HCT116 (cell line): ENCODE measurements around the gene CNTN5. TPM values are rescaled to one million over a fixed set of nuclear protein-coding genes. Genes with fewer than 3 reads are reported as not detected.

Experiments
- ATAC-seq: fragments of 200-7000 bp; cut with Tn5 transposase; 2 replicates; pipeline ENCODE4 v1.9.1; 2020; ENCODE audit warnings: mild to moderate bottlenecking, moderate library complexity
- BruUV-seq: library from RNA; stranded (reverse); fragments of 400-500 nt; replicated peaks from 2 replicates; lab custom pipeline; 2021; lab: Mats Ljungman, UMichigan
- CTCF ChIA-PET: fragments of 300-600 bp; sonication (Branson Sonifier 250); formaldehyde crosslinking; loops from one replicate; lab custom pipeline; 2021; ENCODE audit warnings: antibody characterized with exemption; lab: Charles Lee
- POLR2A ChIA-PET: fragments of 300-600, 350-600 bp; sonication (Branson Sonifier 250); formaldehyde crosslinking; loops from one replicate; lab custom pipeline; 2021; ENCODE audit warnings: antibody characterized with exemption; lab: Charles Lee
- RAD21 ChIA-PET, 2 experiments: fragments of 300-600 bp; sonication (Branson Sonifier 250); formaldehyde crosslinking; loops; one replicate each; lab custom pipeline; 2023; ENCODE audit warnings: low total read pairs in 2 of 2; ENCODE audit not compliant: uncharacterized antibody in 2 of 2, unreplicated experiment in 2 of 2, low non-redundant PET in 1 of 2; lab: Charles Lee
- DNase-seq: peaks from one replicate; pipeline ENCODE4 v3.0.0-alpha.2; 2010; ENCODE audit warnings: low read depth, low spot score
- H2AFZ ChIP-seq: fragments of 200-600 bp; shearing (Covaris generic), sonication (generic); 2 replicates; pipeline ENCODE4 v1.6.1; 2017; ENCODE audit warnings: low read depth, mixed run types, mixed read lengths, antibody characterized with exemption, low read length; ENCODE audit not compliant: poor library complexity, severe bottlenecking
- H3K27ac ChIP-seq: 2 replicates; pipeline ENCODE4 v1.5.1; 2012; ENCODE audit warnings: low read depth, low read length
- H3K27me3 ChIP-seq: fragments of 200-600 bp; sonication (generic); 2 replicates; pipeline ENCODE4 v1.6.1; 2016; ENCODE audit warnings: mixed run types, low read length, mixed read lengths; ENCODE audit not compliant: insufficient read depth
- H3K36me3 ChIP-seq, 2 experiments: fragments of 200-500 bp in 1 of 2; fragments of 200-600 bp in 1 of 2; sonication (Bioruptor generic) in 1 of 2; sonication (generic) in 1 of 2; 2 replicates each; pipeline versions ENCODE4 v1.5.1 to v1.6.1; 2014 to 2016; ENCODE audit warnings: low read length in 2 of 2, inconsistent platforms in 1 of 2, mixed read lengths in 1 of 2, mixed run types in 1 of 2; ENCODE audit not compliant: insufficient read depth in 2 of 2, control insufficient read depth in 1 of 2
- H3K4me1 ChIP-seq, 2 experiments: fragments of 200-600 bp in 1 of 2; sonication (generic) in 1 of 2; 2 replicates each; pipeline versions ENCODE4 v1.5.1 to v1.6.1; 2012 to 2017; ENCODE audit warnings: low read length in 2 of 2, inconsistent platforms in 1 of 2, mild to moderate bottlenecking in 1 of 2, mixed read lengths in 1 of 2, mixed run types in 1 of 2, moderate library complexity in 1 of 2; ENCODE audit not compliant: insufficient read depth in 2 of 2, control insufficient read depth in 1 of 2
- H3K4me2 ChIP-seq: fragments of 200-600 bp; sonication (generic); 2 replicates; pipeline ENCODE4 v1.6.1; 2017; ENCODE audit warnings: mixed run types, low read length, mixed read lengths
- H3K4me3 ChIP-seq, 2 experiments: fragments of 200-600 bp in 1 of 2; sonication (generic) in 1 of 2; replicated peaks in 1 of 2; 2 replicates each; pipeline ENCODE4 v1.5.1; 2011 to 2016; ENCODE audit warnings: low read length in 2 of 2, control low read depth in 1 of 2, low read depth in 1 of 2, mild to moderate bottlenecking in 1 of 2, mixed read lengths in 1 of 2, mixed run types in 1 of 2
- H3K79me2 ChIP-seq: fragments of 200-600 bp; sonication (generic); 2 replicates; pipeline ENCODE4 v1.6.1; 2017; ENCODE audit warnings: mild to moderate bottlenecking, mixed run types, low read length, moderate library complexity, mixed read lengths; ENCODE audit not compliant: insufficient read depth
- H3K9ac ChIP-seq: fragments of 200-600 bp; sonication (generic); 2 replicates; pipeline ENCODE4 v1.6.1; 2016; ENCODE audit warnings: low read length, mixed read lengths
- H3K9me2 ChIP-seq: fragments of 200-600 bp; sonication (generic), shearing (Covaris generic); 2 replicates; pipeline ENCODE4 v1.6.1; 2017; ENCODE audit warnings: mixed run types, mild to moderate bottlenecking, moderate library complexity; ENCODE audit not compliant: insufficient read depth
- H3K9me3 ChIP-seq, 2 experiments: fragments of 200-500 bp in 1 of 2; fragments of 200-600 bp in 1 of 2; sonication (Bioruptor generic) in 1 of 2; sonication (generic) in 1 of 2; 2 replicates each; pipeline ENCODE4 v1.6.1; 2014 to 2017; ENCODE audit warnings: low read length in 2 of 2, mixed read lengths in 2 of 2, inconsistent platforms in 1 of 2, low read depth in 1 of 2, mild to moderate bottlenecking in 1 of 2, mixed run types in 1 of 2, moderate library complexity in 1 of 2; ENCODE audit not compliant: control insufficient read depth in 1 of 2, insufficient read depth in 1 of 2
- H4K20me1 ChIP-seq: fragments of 200-600 bp; sonication (generic), shearing (Covaris generic); 2 replicates; pipeline ENCODE4 v1.6.1; 2017; ENCODE audit warnings: mixed run types, mild to moderate bottlenecking, moderate library complexity; ENCODE audit not compliant: insufficient read depth
- CBX3 ChIP-seq: IDR thresholded peaks from 2 replicates; pipeline ENCODE4 v1.6.1; 2012; ENCODE audit warnings: low read depth
- EGR1 ChIP-seq: IDR thresholded peaks from 2 replicates; pipeline ENCODE4 v1.6.1; 2012; ENCODE audit warnings: low read depth
- ELF1 ChIP-seq: IDR thresholded peaks from 2 replicates; pipeline ENCODE4 v1.6.1; 2012; ENCODE audit warnings: low read depth, borderline replicate concordance
- EZH2 ChIP-seq: fragments of 200-600 bp; sonication (generic); IDR thresholded peaks from 2 replicates; pipeline ENCODE4 v1.6.1; 2017; ENCODE audit warnings: antibody characterized with exemption, mixed run types
- FOSL1 ChIP-seq: IDR thresholded peaks from 2 replicates; pipeline ENCODE4 v1.6.1; 2012; ENCODE audit warnings: low read depth
- REST ChIP-seq: IDR thresholded peaks from 2 replicates; pipeline ENCODE4 v1.6.1; 2012; ENCODE audit warnings: low read depth
- SIN3A ChIP-seq: IDR thresholded peaks from 2 replicates; pipeline ENCODE4 v1.6.1; 2012; ENCODE audit warnings: low read depth
- SP1 ChIP-seq: IDR thresholded peaks from 2 replicates; pipeline ENCODE4 v1.6.1; 2012; ENCODE audit warnings: low read depth
- SRF ChIP-seq: IDR thresholded peaks from 2 replicates; pipeline ENCODE4 v1.6.1; 2012; ENCODE audit warnings: low read depth
- TCF7L2 ChIP-seq: IDR thresholded peaks from 2 replicates; pipeline ENCODE4 v1.7.0; 2011; ENCODE audit warnings: borderline replicate concordance, inconsistent platforms; ENCODE audit not compliant: insufficient read depth, insufficient read length; ENCODE audit errors: extremely low read depth
- ZFX ChIP-seq: fragments of 450-650 bp; IDR thresholded peaks from 2 replicates; pipeline ENCODE4 v1.6.1; 2017
- ZNF274 ChIP-seq: fragments of 200-500 bp; sonication (Bioruptor generic); IDR thresholded peaks from 2 replicates; pipeline ENCODE4 v1.6.1; 2014; ENCODE audit warnings: mild to moderate bottlenecking, low read depth, low read length, inconsistent platforms
- intact Hi-C: fragments of 100-400 bp; cut with micrococcal nuclease; formaldehyde crosslinking; loops from 2 replicates; pipeline ENCODE4 v1.10.0; 2022
- total RNA-seq: library from RNA; stranded (reverse); gene quantifications from one replicate; pipeline ENCODE4 v1.2.1, GENCODE V29; 2021; ENCODE audit not compliant: unreplicated experiment
- TF ChIP-seq, protein P1 (sequence below), 3 experiments: fragments of 200-600 bp in 1 of 3; sonication (generic) in 1 of 3; IDR thresholded peaks in 2 of 3; conservative IDR thresholded peaks in 1 of 3; 2 replicates each; pipeline ENCODE4 v1.5.1; 2012 to 2017; ENCODE audit warnings: low read depth in 2 of 3, low read length in 2 of 3, antibody characterized with exemption in 1 of 3, borderline replicate concordance in 1 of 3, control low read depth in 1 of 3, mild to moderate bottlenecking in 1 of 3, mixed read lengths in 1 of 3, mixed run types in 1 of 3, moderate library complexity in 1 of 3; ENCODE audit not compliant: insufficient read depth in 1 of 3

Gene CNTN5
- total RNA-seq, 1 experiment from 2014 or later, result not detected

GRCh38 chr11:99766811-99767210 is 746.1 kb downstream of the CNTN5 start:
- Histone ChIP-seq H3K27ac (no peak overlapping the region), H2AFZ (no peak overlapping the region)
- no peak for DNase-seq
- TF ChIP-seq SRF (no peak), REST (no peak), ELF1 (no peak), EGR1 (no peak), FOSL1 (no peak), ZFX (no peak)
- TF ChIP-seq, all 23 proteins: peak for 0
- Histone ChIP-seq H3K4me3 (no peak overlapping the region), H3K79me2 (no peaks in the 10 kb centered on the region), H4K20me1 (no peaks in the 10 kb centered on the region), H3K4me2 (no peak overlapping the region), H3K9me3 (peaks cover 3 to 12% of the 10 kb centered on the region in 2 experiments; a peak in 2 of 4 replicates), H3K9me2 (no peaks in the 10 kb centered on the region), H3K27me3 (no peaks in the 10 kb centered on the region), H3K36me3 (no peaks in the 10 kb centered on the region), H3K9ac (no peak overlapping the region), H3K4me1 (no peaks in the 10 kb centered on the region)
- ChIA-PET POLR2A (no interaction called here), RAD21 (no interaction called here), CTCF (no interaction called here)
- no peak for ATAC-seq
- no TSS peak for BruUV-seq
- intact Hi-C loops, result no loop called here

DNA sequence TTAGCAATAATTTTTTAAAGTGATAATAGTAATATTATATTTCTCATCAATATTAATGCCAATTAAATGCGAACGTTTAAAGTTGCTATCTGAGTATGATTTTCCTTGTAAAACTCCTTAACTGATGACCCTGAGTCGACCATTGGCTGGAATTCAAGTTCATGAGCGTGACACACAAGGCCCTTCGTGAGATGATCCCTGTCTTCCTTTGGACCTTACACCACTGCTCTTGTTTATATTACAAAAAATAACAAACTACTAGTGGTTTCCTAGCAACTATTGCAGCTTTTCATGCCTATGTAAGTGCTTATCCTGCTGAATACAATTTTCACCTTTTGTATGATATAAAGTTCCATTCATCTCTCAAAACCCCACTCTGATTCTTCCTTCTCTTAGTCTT is 752.9 kb downstream of the CNTN5 start:
- H3K4me3 ChIP-seq, result no peak overlapping the region
- peaks cover 3 to 8% of the 10 kb centered on the region in 2 experiments; a peak in 2 of 4 replicates for H3K9me3 ChIP-seq
- H3K36me3 ChIP-seq, result no peaks in the 10 kb centered on the region
- no TSS peak for BruUV-seq
- no peaks in the 10 kb centered on the region for H3K79me2 ChIP-seq
- TF ChIP-seq ZFX (no peak), TCF7L2 (no peak), EZH2 (no peak), ELF1 (no peak), SP1 (no peak), ZNF274 (no peak), CBX3 (no peak), EGR1 (no peak), SIN3A (no peak)
- TF ChIP-seq, protein P1, sequence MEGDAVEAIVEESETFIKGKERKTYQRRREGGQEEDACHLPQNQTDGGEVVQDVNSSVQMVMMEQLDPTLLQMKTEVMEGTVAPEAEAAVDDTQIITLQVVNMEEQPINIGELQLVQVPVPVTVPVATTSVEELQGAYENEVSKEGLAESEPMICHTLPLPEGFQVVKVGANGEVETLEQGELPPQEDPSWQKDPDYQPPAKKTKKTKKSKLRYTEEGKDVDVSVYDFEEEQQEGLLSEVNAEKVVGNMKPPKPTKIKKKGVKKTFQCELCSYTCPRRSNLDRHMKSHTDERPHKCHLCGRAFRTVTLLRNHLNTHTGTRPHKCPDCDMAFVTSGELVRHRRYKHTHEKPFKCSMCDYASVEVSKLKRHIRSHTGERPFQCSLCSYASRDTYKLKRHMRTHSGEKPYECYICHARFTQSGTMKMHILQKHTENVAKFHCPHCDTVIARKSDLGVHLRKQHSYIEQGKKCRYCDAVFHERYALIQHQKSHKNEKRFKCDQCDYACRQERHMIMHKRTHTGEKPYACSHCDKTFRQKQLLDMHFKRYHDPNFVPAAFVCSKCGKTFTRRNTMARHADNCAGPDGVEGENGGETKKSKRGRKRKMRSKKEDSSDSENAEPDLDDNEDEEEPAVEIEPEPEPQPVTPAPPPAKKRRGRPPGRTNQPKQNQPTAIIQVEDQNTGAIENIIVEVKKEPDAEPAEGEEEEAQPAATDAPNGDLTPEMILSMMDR (IDR thresholded peaks at IDR 0.05 in 2 of 3, conservative IDR thresholded peaks at IDR 0.05 in 1 of 3; ENCODE audit: borderline replicate concordance in 1 of 3, insufficient read depth in 1 of 3, low read depth in 2 of 3, low read length in 2 of 3), result no peak
- H3K9ac ChIP-seq, result no peak overlapping the region
- no peak overlapping the region for H2AFZ ChIP-seq
- no peak overlapping the region for H3K27ac ChIP-seq
- intact Hi-C loops, result no loop called here
- no peaks in the 10 kb centered on the region for H3K4me1 ChIP-seq
- POLR2A ChIA-PET, result interaction anchor here (0.5 kb wide), 1 partner anchor 411 kb away, joined by 5 read pairs; no protein-coding TSS in a partner anchor
- CTCF ChIA-PET, result no interaction called here
- H4K20me1 ChIP-seq, result no peaks in the 10 kb centered on the region
- no peak overlapping the region for H3K4me2 ChIP-seq
- DNase-seq, result no peak
- no peaks in the 10 kb centered on the region for H3K27me3 ChIP-seq
- RAD21 ChIA-PET, result no interaction called here
- H3K9me2 ChIP-seq, result no peaks in the 10 kb centered on the region
- no peak for ATAC-seq
